Stimulated activated CD8-positive, alpha-beta memory T cell treated with anti-CD3 and anti-CD28 coated beads, Interleukin-15, amount 100 ng/mL, for 24 hours (primary cell): Measurements from ENCODE around the gene TTLL1.

Experiments
- DNase-seq: peaks from one replicate; pipeline ENCODE4 v3.0.0-alpha.2; 2020; ENCODE audit warnings: low read depth

Gene TTLL1

GRCh38 chr22:42993651-42994275, 95.4 kb downstream of the TTLL1 start:
- no peak for DNase-seq

GRCh38 chr22:42992886-42993479, 96.2 kb downstream of the TTLL1 start:
- no peak for DNase-seq

GRCh38 chr22:42992092-42992491, 97.1 kb downstream of the TTLL1 start:
- DNase-seq = no peak

GRCh38 chr22:42991010-42991651, 98.1 kb downstream of the TTLL1 start:
- no peak for DNase-seq

- no peak for DNase-seq
These were observed 98.9 kb downstream of the TTLL1 start for GRCh38 chr22:42990131-42990838.
